Activated CD4-positive, alpha-beta T cell treated with anti-CD3 and anti-CD28 coated beads for 36 hours (primary cell): ENCODE data around the gene FHIP1B. TPM values are rescaled to one million over a fixed set of nuclear protein-coding genes. Genes with fewer than 3 reads are reported as not detected.
A peak's percentile ranks its signal among the peaks of the same experiment; 100 is the strongest.
"Not testable (repeated sequence)": the region's sequence is repeated elsewhere in the genome, so short reads cannot be mapped to it uniquely, and the experiment has no call there.

Source experiments
- ATAC-seq: fragments of 200-7000 bp; cut with Tn5 transposase; one replicate; pipeline ENCODE4 v1.10.0; 2021; ENCODE audit warnings: mild to moderate bottlenecking, moderate library complexity
- CTCF ChIA-PET: fragments of 350-600 bp; sonication (Branson Sonifier 250); formaldehyde crosslinking; loops from one replicate; lab custom pipeline; 2021; ENCODE audit warnings: antibody characterized with exemption; lab: Charles Lee
- POLR2A ChIA-PET: fragments of 350-600 bp; sonication (Branson Sonifier 250); formaldehyde crosslinking; loops from one replicate; lab custom pipeline; 2021; ENCODE audit warnings: antibody characterized with exemption, inconsistent platforms; lab: Charles Lee
- DNase-seq: peaks from one replicate; pipeline ENCODE4 v3.0.0-alpha.2; 2020
- H3K27ac Mint-ChIP-seq: one replicate; pipeline ENCODE4 v1.8.0; 2021; ENCODE audit warnings: mixed read lengths
- H3K27me3 Mint-ChIP-seq: one replicate; pipeline ENCODE4 v1.8.0; 2021; ENCODE audit warnings: mixed read lengths
- H3K36me3 Mint-ChIP-seq: one replicate; pipeline ENCODE4 v1.8.0; 2021; ENCODE audit warnings: low read depth, mixed read lengths
- H3K4me1 Mint-ChIP-seq: one replicate; pipeline ENCODE4 v1.8.0; 2021; ENCODE audit warnings: mixed read lengths
- H3K4me3 Mint-ChIP-seq: one replicate; pipeline ENCODE4 v1.8.0; 2021; ENCODE audit warnings: mild to moderate bottlenecking, moderate library complexity, mixed read lengths
- H3K9me3 Mint-ChIP-seq: one replicate; pipeline ENCODE4 v1.8.0; 2021; ENCODE audit warnings: low read depth, mixed read lengths
- intact Hi-C, 2 experiments: fragments of 100-400 bp; cut with DNase I in 1 of 2; cut with micrococcal nuclease in 1 of 2; formaldehyde crosslinking; loops; one replicate each; pipeline versions ENCODE4 v1.14.2 to v1.15.1; 2022 to 2024; cut with DNase I, micrococcal nuclease
- total RNA-seq, 2 experiments: library from RNA; stranded (reverse); gene quantifications; one replicate each; pipeline ENCODE4 v1.2.3, GENCODE V29; 2021

The FHIP1B gene
- total RNA-seq, 2 experiments from 2014 or later = 17.0 to 17.1 TPM

GRCh38 chr11:6258571-6259081 lies 24.2 kb upstream of the FHIP1B start:
- ChIA-PET POLR2A (no interaction called here), CTCF (interaction anchor here (1.0 to 2.4 kb wide), 2 partner anchors 95 to 121 kb away, joined by 3 to 11 read pairs; no protein-coding TSS in a partner anchor)
- Mint-ChIP-seq H3K36me3 (no peaks in the 10 kb centered on the region), H3K4me1 (no peaks in the 10 kb centered on the region), H3K9me3 (no peaks in the 10 kb centered on the region), H3K27ac (no peak overlapping the region), H3K4me3 (peak overlapping the region; percentile 40), H3K27me3 (peaks cover 14% of the 10 kb centered on the region)
- ATAC-seq (peak; percentile 43), DNase-seq (peak; percentile 34)
- intact Hi-C loops = no loop called here

- Mint-ChIP-seq H3K9me3 (no peaks in the 10 kb centered on the region), H3K36me3 (no peaks in the 10 kb centered on the region), H3K4me3 (no peak overlapping the region), H3K27me3 (peaks cover 14% of the 10 kb centered on the region), H3K27ac (no peak overlapping the region), H3K4me1 (no peaks in the 10 kb centered on the region)
- ATAC-seq = no peak
- intact Hi-C loops = no loop called here
- POLR2A ChIA-PET = no interaction called here
- no peak for DNase-seq
- CTCF ChIA-PET = no interaction called here
Observed at GRCh38 chr11:6258141-6258540, 23.7 kb upstream of the FHIP1B start.

GRCh38 chr11:6253197-6253596 lies 18.8 kb upstream of the FHIP1B start:
- ATAC-seq (peak; percentile 61), DNase-seq (no peak)
- ChIA-PET CTCF (interaction anchor here (0.7 to 5.7 kb wide), 10 partner anchors 12 to 456 kb away, joined by 3 to 78 read pairs (median 8); partner anchors contain the start of gene CNGA4), POLR2A (no interaction called here)
- H3K36me3 Mint-ChIP-seq = no peaks in the 10 kb centered on the region
- intact Hi-C loops = loop anchor here in 1 of 2 experiments (2.0 kb wide), 1 partner anchor 68 kb away; the partner anchor contains the start of gene CAVIN3
- peaks cover 2% of the 10 kb centered on the region for H3K27me3 Mint-ChIP-seq
- H3K4me3 Mint-ChIP-seq = no peak overlapping the region
- no peaks in the 10 kb centered on the region for H3K9me3 Mint-ChIP-seq
- no peak overlapping the region for H3K27ac Mint-ChIP-seq
- no peaks in the 10 kb centered on the region for H3K4me1 Mint-ChIP-seq

- POLR2A ChIA-PET = no interaction called here
- Mint-ChIP-seq H3K4me1 (no peaks in the 10 kb centered on the region), H3K4me3 (no peak overlapping the region), H3K27ac (no peak overlapping the region), H3K9me3 (no peaks in the 10 kb centered on the region), H3K36me3 (no peaks in the 10 kb centered on the region), H3K27me3 (no peaks in the 10 kb centered on the region)
- CTCF ChIA-PET = interaction anchor here (0.6 to 5.7 kb wide), 18 partner anchors 9 to 497 kb away, joined by 3 to 78 read pairs (median 5); partner anchors contain the start of genes CCKBR and CNGA4
- ATAC-seq (no peak), DNase-seq (no peak)
- intact Hi-C loops = loop anchor here (1.0 to 2.0 kb wide), 4 partner anchors 63 to 111 kb away; partner anchors contain the start of gene CAVIN3 (in 1 of the 2)
Observed at GRCh38 chr11:6251990-6252473, 17.6 kb upstream of the FHIP1B start.

- no peak overlapping the region for H3K27ac Mint-ChIP-seq
- ChIA-PET POLR2A (no interaction called here), CTCF (interaction anchor here (0.6 to 5.7 kb wide), 32 partner anchors 9 to 455 kb away, joined by 3 to 78 read pairs (median 5); partner anchors contain the start of genes CCKBR and FHIP1B)
- intact Hi-C loops = loop anchor here (1.0 kb wide), 3 partner anchors 64 to 112 kb away; no protein-coding TSS in a partner anchor
- no peaks in the 10 kb centered on the region for H3K27me3 Mint-ChIP-seq
- no peaks in the 10 kb centered on the region for H3K4me1 Mint-ChIP-seq
- DNase-seq = peak; percentile 77
- H3K4me3 Mint-ChIP-seq = no peak overlapping the region
- no peaks in the 10 kb centered on the region for H3K36me3 Mint-ChIP-seq
- ATAC-seq = peak; percentile 86
- no peaks in the 10 kb centered on the region for H3K9me3 Mint-ChIP-seq
Observed at GRCh38 chr11:6251120-6251733, 16.8 kb upstream of the FHIP1B start.

- Mint-ChIP-seq H3K27ac (no peak overlapping the region), H3K4me1 (no peaks in the 10 kb centered on the region), H3K36me3 (no peaks in the 10 kb centered on the region), H3K4me3 (no peak overlapping the region), H3K9me3 (no peaks in the 10 kb centered on the region), H3K27me3 (no peaks in the 10 kb centered on the region)
- CTCF ChIA-PET = interaction anchor here (0.5 to 5.7 kb wide), 22 partner anchors 8 to 821 kb away, joined by 3 to 78 read pairs (median 6); partner anchors contain the start of genes CCKBR and FHIP1B
- POLR2A ChIA-PET = no interaction called here
- no peak for DNase-seq
- intact Hi-C loops = no loop called here
- ATAC-seq = no peak
Observed at GRCh38 chr11:6249770-6250555, 15.5 kb upstream of the FHIP1B start.

- POLR2A ChIA-PET, DNase-seq, H3K27ac Mint-ChIP-seq, intact Hi-C loops, H3K4me3 Mint-ChIP-seq, ATAC-seq, H3K27me3 Mint-ChIP-seq, H3K4me1 Mint-ChIP-seq, H3K36me3 Mint-ChIP-seq, H3K9me3 Mint-ChIP-seq: not testable (repeated sequence)
- CTCF ChIA-PET = interaction anchor here (0.7 to 5.7 kb wide), 4 partner anchors 67 to 387 kb away, joined by 3 to 78 read pairs (median 49); no protein-coding TSS in a partner anchor
Observed at GRCh38 chr11:6248897-6249296, 14.5 kb upstream of the FHIP1B start.

GRCh38 chr11:6248248-6248647 lies 13.8 kb upstream of the FHIP1B start:
- POLR2A ChIA-PET = no interaction called here
- Mint-ChIP-seq H3K27me3 (peaks cover 5% of the 10 kb centered on the region), H3K27ac (no peak overlapping the region), H3K9me3 (no peaks in the 10 kb centered on the region), H3K36me3 (no peaks in the 10 kb centered on the region), H3K4me3 (no peak overlapping the region), H3K4me1 (no peaks in the 10 kb centered on the region)
- DNase-seq (no peak), ATAC-seq (no peak)
- CTCF ChIA-PET = interaction anchor here (4.5 to 5.7 kb wide), 3 partner anchors 67 to 114 kb away, joined by 20 to 78 read pairs (median 78); no protein-coding TSS in a partner anchor
- intact Hi-C loops = no loop called here

- no peaks in the 10 kb centered on the region for H3K4me1 Mint-ChIP-seq
- H3K36me3 Mint-ChIP-seq = no peaks in the 10 kb centered on the region
- H3K27ac Mint-ChIP-seq = no peak overlapping the region
- ChIA-PET CTCF (no interaction called here), POLR2A (no interaction called here)
- intact Hi-C loops = no loop called here
- DNase-seq = no peak
- H3K27me3 Mint-ChIP-seq = peaks cover 6% of the 10 kb centered on the region
- H3K9me3 Mint-ChIP-seq = no peaks in the 10 kb centered on the region
- H3K4me3 Mint-ChIP-seq = no peak overlapping the region
- ATAC-seq = no peak
Observed at GRCh38 chr11:6245536-6245935, 11.1 kb upstream of the FHIP1B start.

GRCh38 chr11:6241316-6241715 lies 6.9 kb upstream of the FHIP1B start:
- no peak for DNase-seq
- ATAC-seq = no peak
- CTCF ChIA-PET = interaction anchor here (3.5 kb wide), 1 partner anchor 10 kb away, joined by 23 read pairs; no protein-coding TSS in a partner anchor
- Mint-ChIP-seq H3K4me3 (no peak overlapping the region), H3K4me1 (no peaks in the 10 kb centered on the region), H3K9me3 (no peaks in the 10 kb centered on the region), H3K36me3 (no peaks in the 10 kb centered on the region), H3K27me3 (peaks cover 6% of the 10 kb centered on the region), H3K27ac (no peak overlapping the region)
- intact Hi-C loops = no loop called here
- POLR2A ChIA-PET = no interaction called here

- no peak overlapping the region for H3K27ac Mint-ChIP-seq
- ChIA-PET POLR2A (no interaction called here), CTCF (interaction anchor here (3.5 kb wide), 1 partner anchor 11 kb away, joined by 23 read pairs; no protein-coding TSS in a partner anchor)
- no peak for DNase-seq
- no peaks in the 10 kb centered on the region for H3K9me3 Mint-ChIP-seq
- H3K4me3 Mint-ChIP-seq = no peak overlapping the region
- no peak for ATAC-seq
- no peaks in the 10 kb centered on the region for H3K36me3 Mint-ChIP-seq
- H3K4me1 Mint-ChIP-seq = no peaks in the 10 kb centered on the region
- intact Hi-C loops = no loop called here
- peaks cover 6% of the 10 kb centered on the region for H3K27me3 Mint-ChIP-seq
Observed at GRCh38 chr11:6240781-6241180, 6.3 kb upstream of the FHIP1B start.
